ENCODE measurements around the gene GMDS.

GRCh38 chr6:2229039-2229438 is 16.4 kb downstream of the GMDS start:
- no peak for TF ChIP-seq CTCF (IDR thresholded peaks at IDR 0.05 in 4 of 5, conservative IDR thresholded peaks at IDR 0.05 in 1 of 5)
- no peak for TF ChIP-seq POLR2A (IDR thresholded peaks at IDR 0.05)

Data from gastrocnemius medialis (tissue), 4 donors.